IMR-90 (cell line): ENCODE data around the gene NAA35. TPM values are rescaled to one million over a fixed set of nuclear protein-coding genes. Genes with fewer than 3 reads are reported as not detected.

Source experiments
- ATAC-seq: fragments of 200-7000 bp; cut with Tn5 transposase; 2 replicates; pipeline ENCODE4 v1.9.1; 2020; ENCODE audit warnings: low read depth, mild to moderate bottlenecking, moderate library complexity
- BruUV-seq: library from RNA; stranded (reverse); fragments of 400-500 nt; replicated peaks from 2 replicates; lab custom pipeline; 2021; lab: Mats Ljungman, UMichigan
- CTCF ChIA-PET: fragments of 300-600 bp; formaldehyde crosslinking; extraction: SDS; loops from one replicate; lab custom pipeline; 2021; ENCODE audit warnings: antibody characterized with exemption; lab: Yijun Ruan, JAX
- POLR2A ChIA-PET: fragments of 300-600 bp; sonication (Branson Sonifier 250); formaldehyde crosslinking; loops from one replicate; lab custom pipeline; 2022; ENCODE audit warnings: antibody characterized with exemption; ENCODE audit not compliant: unreplicated experiment; lab: Charles Lee
- DNase-seq: peaks from one replicate; pipeline ENCODE4 v3.0.0; 2013
- H2AFZ ChIP-seq: replicated peaks from 2 replicates; pipeline ENCODE3; 2013; ENCODE audit warnings: low read length, mild to moderate bottlenecking; ENCODE audit not compliant: poor library complexity
- H2AK5ac ChIP-seq: 2 replicates; pipeline ENCODE4 v1.6.1; 2013; ENCODE audit warnings: low read depth, low read length, inconsistent platforms
- H2AK9ac ChIP-seq: replicated peaks from 2 replicates; pipeline ENCODE3; 2013; ENCODE audit warnings: mild to moderate bottlenecking, low read depth, low read length, moderate library complexity; ENCODE audit not compliant: poor library complexity
- H2BK120ac ChIP-seq: 2 replicates; pipeline ENCODE4 v1.6.1; 2013; ENCODE audit warnings: low read depth, low read length, inconsistent platforms
- H2BK15ac ChIP-seq: 3 replicates; pipeline ENCODE4 v1.6.1; 2013; ENCODE audit warnings: low read depth, low read length, inconsistent platforms
- H2BK20ac ChIP-seq: 2 replicates; pipeline ENCODE4 v1.6.1; 2013; ENCODE audit warnings: low read depth, mild to moderate bottlenecking, inconsistent platforms, low read length, moderate library complexity
- H2BK5ac ChIP-seq: 2 replicates; pipeline ENCODE4 v1.6.1; 2013; ENCODE audit warnings: mild to moderate bottlenecking, low read depth, low read length, inconsistent platforms; ENCODE audit not compliant: poor library complexity, severe bottlenecking
- H3K14ac ChIP-seq: replicated peaks from 2 replicates; pipeline ENCODE4 v1.6.1; 2013; ENCODE audit warnings: low read depth, low read length, inconsistent platforms
- H3K18ac ChIP-seq: 2 replicates; pipeline ENCODE4 v1.6.1; 2013; ENCODE audit warnings: low read depth, low read length, control low read depth
- H3K23ac ChIP-seq: 2 replicates; pipeline ENCODE4 v1.6.1; 2013; ENCODE audit warnings: low read depth, low read length, inconsistent platforms
- H3K27ac ChIP-seq: 2 replicates; pipeline ENCODE4 v1.5.1; 2013; ENCODE audit warnings: mild to moderate bottlenecking, control low read depth, low read length; ENCODE audit not compliant: insufficient read depth
- H3K27me3 ChIP-seq: 2 replicates; pipeline ENCODE4 v1.6.1; 2013; ENCODE audit warnings: low read length; ENCODE audit not compliant: control insufficient read depth, insufficient read depth
- H3K36me3 ChIP-seq: 2 replicates; pipeline ENCODE4 v1.6.1; 2013; ENCODE audit warnings: low read length, mixed read lengths; ENCODE audit not compliant: control insufficient read depth, insufficient read depth
- H3K4ac ChIP-seq: 2 replicates; pipeline ENCODE4 v1.6.1; 2013; ENCODE audit warnings: low read depth, low read length, inconsistent platforms
- H3K4me1 ChIP-seq: 2 replicates; pipeline ENCODE4 v1.6.1; 2013; ENCODE audit warnings: low read length, mixed read lengths; ENCODE audit not compliant: control insufficient read depth, insufficient read depth
- H3K4me2 ChIP-seq: 2 replicates; pipeline ENCODE4 v1.6.1; 2013; ENCODE audit warnings: low read depth, mild to moderate bottlenecking, control low read depth, low read length, moderate library complexity
- H3K4me3 ChIP-seq: 2 replicates; pipeline ENCODE4 v1.5.1; 2013; ENCODE audit warnings: low read depth, mild to moderate bottlenecking, control low read depth, low read length, moderate library complexity; ENCODE audit not compliant: insufficient read depth
- H3K56ac ChIP-seq: 2 replicates; pipeline ENCODE4 v1.6.1; 2013; ENCODE audit warnings: low read length, inconsistent platforms; ENCODE audit not compliant: insufficient read depth; ENCODE audit errors: extremely low read depth
- H3K79me1 ChIP-seq, 2 experiments: 2 replicates each; pipeline ENCODE4 v1.6.1; 2013; ENCODE audit warnings: low read length in 2 of 2, inconsistent platforms in 1 of 2, low read depth in 1 of 2
- H3K9ac ChIP-seq: 2 replicates; pipeline ENCODE4 v1.6.1; 2013; ENCODE audit warnings: low read depth, low read length, control low read depth
- H3K9me1 ChIP-seq: 2 replicates; pipeline ENCODE4 v1.6.1; 2013; ENCODE audit warnings: low read length, inconsistent platforms; ENCODE audit not compliant: insufficient read depth
- H3K9me3 ChIP-seq: 2 replicates; pipeline ENCODE4 v1.6.1; 2013; ENCODE audit warnings: low read length; ENCODE audit not compliant: control insufficient read depth, insufficient read depth
- H4K20me1 ChIP-seq: 2 replicates; pipeline ENCODE4 v1.6.1; 2013; ENCODE audit warnings: low read length, inconsistent platforms; ENCODE audit not compliant: insufficient read depth
- H4K5ac ChIP-seq: 2 replicates; pipeline ENCODE4 v1.6.1; 2013; ENCODE audit warnings: mild to moderate bottlenecking, low read depth, low read length, control low read depth
- H4K8ac ChIP-seq, 2 experiments: 2 replicates each; pipeline ENCODE4 v1.6.1; 2013; ENCODE audit warnings: low read depth in 2 of 2, low read length in 2 of 2, control low read depth in 1 of 2, inconsistent platforms in 1 of 2
- H4K91ac ChIP-seq: 2 replicates; pipeline ENCODE4 v1.6.1; 2013; ENCODE audit warnings: low read depth, low read length, inconsistent platforms; ENCODE audit not compliant: insufficient read depth
- BHLHE40 ChIP-seq: fragments of 150-350 bp; IDR thresholded peaks from 2 replicates; pipeline ENCODE4 v1.6.1; 2016; ENCODE audit warnings: mild to moderate bottlenecking, low read depth, low read length
- FOS ChIP-seq: fragments of 150-350 bp; IDR thresholded peaks from 2 replicates; pipeline ENCODE4 v1.6.1; 2016; ENCODE audit warnings: low read depth, low read length
- MAZ ChIP-seq: IDR thresholded peaks from 2 replicates; pipeline ENCODE4 v1.6.1; 2012; ENCODE audit warnings: low read depth, mild to moderate bottlenecking, low read length, improper control_type of control experiment, moderate library complexity, borderline replicate concordance
- USF2 ChIP-seq: fragments of 150-350 bp; IDR thresholded peaks from 2 replicates; pipeline ENCODE4 v1.6.1; 2017; ENCODE audit warnings: mild to moderate bottlenecking, antibody characterized with exemption, low read length, low read depth
- WGBS, 2 experiments: methylation state at CpG; one replicate each; pipeline versions ENCODE4 v1.1.5 to v1.1.7; 2013; ENCODE audit warnings: missing lambda C conversion rate in 2 of 2; ENCODE audit not compliant: insufficient read length in 1 of 2; ENCODE audit errors: extremely low coverage in 2 of 2; 5-methylcytosine and 5-hydroxymethylcytosine counted together
- dilution Hi-C: fragments of 300-500 bp; cut with HindIII; formaldehyde crosslinking; loops from one replicate; pipeline ENCODE4 v1.14.3; 2018; ENCODE audit warnings: low sequenced_read_pairs; ENCODE audit not compliant: unreplicated experiment
- in situ Hi-C: fragments of 300-500 bp; cut with MboI; formaldehyde crosslinking; loops from 3 replicates; pipeline ENCODE4 v1.14.3; 2019; ENCODE audit warnings: low sequenced_read_pairs, inconsistent platforms, mixed read lengths
- intact Hi-C: fragments of 100-400 bp; cut with micrococcal nuclease; formaldehyde crosslinking; loops from 2 replicates; pipeline ENCODE4 v1.10.0; 2022
- polyA plus RNA-seq, 3 experiments: library from polyadenylated mRNA; depleted of rRNA; stranded (reverse); fragments of >200 nt; gene quantifications; 2 replicates each; pipeline ENCODE4 v1.2.3, GENCODE V29; 2012; ENCODE audit warnings: low replicate concordance in 1 of 3
- total RNA-seq: library from RNA; depleted of rRNA; stranded (reverse); fragments of >200 nt; gene quantifications from 2 replicates; pipeline ENCODE4 v1.2.3, GENCODE V29; 2012

NAA35 gene
- total and polyA plus RNA-seq, 2 of the 4 experiments (the other 2 are of a cell fraction), result 13.1 to 16.5 TPM

GRCh38 chr9:86064220-86064619 lies 123.3 kb downstream of the NAA35 start:
- Histone ChIP-seq H4K20me1 (no peaks in the 10 kb centered on the region; the same call in 1 of the 2 replicates), H3K18ac (no peak overlapping the region), H2AFZ (no peak overlapping the region), H4K5ac (no peak overlapping the region), H4K8ac (no peak overlapping the region), H2BK15ac (no peak overlapping the region), H3K23ac (no peak overlapping the region), H3K9me3 (no peaks in the 10 kb centered on the region), H3K14ac (no peak overlapping the region), H2BK5ac (no peak overlapping the region), H3K9me1 (peaks cover 6% of the 10 kb centered on the region; the same call in 1 of the 2 replicates), H3K9ac (no peak overlapping the region), H3K4me2 (no peak overlapping the region), H3K79me1 (no peaks in the 10 kb centered on the region; a peak in 2 of 4 replicates), H2AK5ac (no peak overlapping the region), H3K56ac (no peak overlapping the region), H3K27ac (no peak overlapping the region), H2BK20ac (no peak overlapping the region), H3K4ac (no peak overlapping the region), H3K36me3 (peaks cover 3% of the 10 kb centered on the region; the same call in 1 of the 2 replicates), H2AK9ac (no peak overlapping the region), H3K4me1 (no peaks in the 10 kb centered on the region), H3K4me3 (no peak overlapping the region), H4K91ac (no peak overlapping the region), H3K27me3 (no peaks in the 10 kb centered on the region), H2BK120ac (no peak overlapping the region)
- no TSS peak for BruUV-seq
- ChIA-PET CTCF (no interaction called here), POLR2A (no interaction called here)
- DNase-seq (no peak), ATAC-seq (no peak)
- TF ChIP-seq MAZ (no peak), BHLHE40 (no peak), USF2 (no peak), FOS (no peak)
- WGBS, 2 experiments, result 100% methylated on average over 2 of the region's 2 CpGs; no CpG with 5 or more reads in 1 of the 2 experiments
- intact Hi-C loops (no loop called here), in situ Hi-C loops (no loop called here), dilution Hi-C loops (no loop called here)
